Body of pancreas (tissue), 4 donors: ENCODE results near the gene CAMK1D. TPM values are rescaled to one million over a fixed set of nuclear protein-coding genes. Genes with fewer than 3 reads are reported as not detected.
"Not testable (repeated sequence)": the region's sequence is repeated elsewhere in the genome, so short reads cannot be mapped to it uniquely, and the experiment has no call there.

Source experiments
- ATAC-seq: fragments of 150-250 bp; one replicate; pipeline ENCODE4 v1.9.1; 2016
- DNase-seq, 4 donors: peaks; one replicate each; pipeline ENCODE4 v3.0.0-alpha.2; 2019
- H3K27ac ChIP-seq, 4 donors: fragments of 200-600 bp; sonication (generic); 1 replicate in 3 of 4; 2 replicates in 1 of 4; pipeline versions ENCODE4 v1.5.1 to v1.6.1; 2016 to 2019; ENCODE audit warnings: mild to moderate bottlenecking in 1 of 4, mixed read lengths in 1 of 4, moderate library complexity in 1 of 4
- H3K27me3 ChIP-seq, 2 donors: fragments of 200-600 bp; sonication (generic); one replicate each; pipeline ENCODE4 v1.6.0; 2016; ENCODE audit warnings: mild to moderate bottlenecking in 1 of 2
- H3K36me3 ChIP-seq, 2 donors: fragments of 200-600 bp; sonication (generic); replicated peaks in 1 of 2; 2 replicates each; pipeline ENCODE4 v1.5.1; 2016; ENCODE audit warnings: low read depth in 2 of 2; ENCODE audit not compliant: insufficient read depth in 1 of 2
- H3K4me1 ChIP-seq: fragments of 200-600 bp; sonication (generic); one replicate; pipeline ENCODE4 v1.6.0; 2016
- H3K4me3 ChIP-seq, 2 donors: fragments of 200-600 bp; sonication (generic); 1 replicate in 1 of 2; 2 replicates in 1 of 2; pipeline ENCODE4 v1.5.1; 2016 to 2019
- H3K9me3 ChIP-seq, 3 donors: fragments of 200-600 bp; sonication (generic); 1 replicate in 2 of 3; 2 replicates in 1 of 3; pipeline ENCODE4 v1.5.1; 2016
- POLR2A ChIP-seq, 3 donors: fragments of 450-650 bp; IDR thresholded peaks; one replicate each; pipeline ENCODE4 v1.6.1; 2016; ENCODE audit warnings: antibody characterized with exemption in 3 of 3, mild to moderate bottlenecking in 2 of 3
- WGBS, 2 donors: methylation state at CpG; one replicate each; pipeline ENCODE4 v1.1.5; 2017; 5-methylcytosine and 5-hydroxymethylcytosine counted together
- intact Hi-C: fragments of 100-400 bp; cut with DNase I; formaldehyde crosslinking; loops from one replicate; pipeline ENCODE4 v1.15.1; 2023
- total RNA-seq, 2 donors: library from RNA; depleted of rRNA; stranded (reverse); fragments of >200 nt; gene quantifications; one replicate each; pipeline ENCODE4 v1.1.0, GENCODE V29; 2016
- TF ChIP-seq, protein P1 (sequence below), 7 experiments: fragments of 450-650 bp in 4 of 7; fragments of 200-600 bp in 3 of 7; sonication (generic) in 3 of 7; IDR thresholded peaks; one replicate each; pipeline ENCODE4 v1.5.1; 2016 to 2019; ENCODE audit warnings: antibody characterized with exemption in 7 of 7

CAMK1D gene
- total RNA-seq, 2 donors from 2014 or later = 12.5 to 14.2 TPM

DNA sequence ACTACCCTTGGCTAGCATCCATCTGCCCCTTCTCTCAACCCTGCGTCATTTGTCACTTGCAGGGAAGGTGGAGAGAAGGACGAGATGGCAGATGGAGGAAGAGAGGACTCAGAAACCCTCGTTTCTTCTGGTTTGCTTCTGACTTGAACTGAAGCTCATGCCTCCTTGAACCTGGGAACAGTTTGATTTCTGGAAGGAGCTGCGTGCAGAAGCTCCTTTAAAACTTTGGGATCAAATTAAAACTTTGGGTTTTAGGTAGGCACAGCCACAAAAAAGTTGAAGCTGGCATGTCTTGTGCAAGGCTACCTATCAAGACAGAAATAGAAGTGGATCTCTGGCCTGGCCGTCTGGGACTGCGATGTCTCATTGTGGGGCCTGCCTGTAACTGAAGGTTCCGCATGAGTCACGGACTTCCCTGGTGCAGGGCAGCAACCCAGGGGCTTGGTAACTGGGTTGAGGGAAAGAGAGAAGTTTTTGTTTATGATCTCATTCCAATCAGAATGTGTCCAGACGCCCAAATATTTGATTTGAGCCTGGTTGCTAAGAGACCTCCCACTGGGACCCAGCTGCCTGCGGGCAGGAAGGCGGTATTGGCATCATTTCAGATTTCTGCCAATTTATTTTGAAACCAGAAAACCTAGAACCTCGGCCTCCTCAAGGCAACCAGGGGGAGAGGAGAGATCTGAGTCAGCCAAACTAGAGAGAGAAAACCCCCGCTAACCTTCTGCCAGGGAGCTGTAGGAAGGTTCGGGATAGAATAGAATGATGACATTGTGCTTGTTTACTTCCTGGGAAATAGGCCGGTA, 15.8 kb upstream of the CAMK1D start:
- peak; percentile 70 to 86 (median 76) for DNase-seq
- intact Hi-C loops = no loop called here
- H3K4me1 ChIP-seq = peaks cover 38% of the 10 kb centered on the region
- no peak overlapping the region for H3K4me3 ChIP-seq
- ATAC-seq = peak; percentile 91
- TF ChIP-seq POLR2A (IDR thresholded peaks at IDR 0.05) = peak in 1 of 3 donors; percentile 53
- TF ChIP-seq, protein P1, sequence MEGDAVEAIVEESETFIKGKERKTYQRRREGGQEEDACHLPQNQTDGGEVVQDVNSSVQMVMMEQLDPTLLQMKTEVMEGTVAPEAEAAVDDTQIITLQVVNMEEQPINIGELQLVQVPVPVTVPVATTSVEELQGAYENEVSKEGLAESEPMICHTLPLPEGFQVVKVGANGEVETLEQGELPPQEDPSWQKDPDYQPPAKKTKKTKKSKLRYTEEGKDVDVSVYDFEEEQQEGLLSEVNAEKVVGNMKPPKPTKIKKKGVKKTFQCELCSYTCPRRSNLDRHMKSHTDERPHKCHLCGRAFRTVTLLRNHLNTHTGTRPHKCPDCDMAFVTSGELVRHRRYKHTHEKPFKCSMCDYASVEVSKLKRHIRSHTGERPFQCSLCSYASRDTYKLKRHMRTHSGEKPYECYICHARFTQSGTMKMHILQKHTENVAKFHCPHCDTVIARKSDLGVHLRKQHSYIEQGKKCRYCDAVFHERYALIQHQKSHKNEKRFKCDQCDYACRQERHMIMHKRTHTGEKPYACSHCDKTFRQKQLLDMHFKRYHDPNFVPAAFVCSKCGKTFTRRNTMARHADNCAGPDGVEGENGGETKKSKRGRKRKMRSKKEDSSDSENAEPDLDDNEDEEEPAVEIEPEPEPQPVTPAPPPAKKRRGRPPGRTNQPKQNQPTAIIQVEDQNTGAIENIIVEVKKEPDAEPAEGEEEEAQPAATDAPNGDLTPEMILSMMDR (IDR thresholded peaks at IDR 0.05) = no peak
- peak overlapping the region; percentile 14 to 81 (median 59) for H3K27ac ChIP-seq
- H3K27me3 ChIP-seq = no peaks in the 10 kb centered on the region
- no peaks in the 10 kb centered on the region for H3K36me3 ChIP-seq
- WGBS, 2 donors = 34 to 43% methylated on average over 15 of the region's 15 CpGs
- H3K9me3 ChIP-seq = no peaks in the 10 kb centered on the region

GRCh38 chr10:12334186-12334530, 15.2 kb upstream of the CAMK1D start:
- DNase-seq (no peak), ATAC-seq (no peak)
- no peak overlapping the region for H3K4me3 ChIP-seq
- intact Hi-C loops = no loop called here
- H3K27me3 ChIP-seq = no peaks in the 10 kb centered on the region
- H3K4me1 ChIP-seq = peaks cover 32% of the 10 kb centered on the region
- TF ChIP-seq, protein P1 (IDR thresholded peaks at IDR 0.05) = peak in 1 of 7 experiments; percentile 7
- no peak for TF ChIP-seq POLR2A (IDR thresholded peaks at IDR 0.05)
- peak overlapping the region in 3 of 4 donors; percentile 14 to 81 (median 78) for H3K27ac ChIP-seq
- H3K36me3 ChIP-seq = no peaks in the 10 kb centered on the region
- H3K9me3 ChIP-seq = no peaks in the 10 kb centered on the region
- WGBS, 2 donors = 80 to 84% methylated on average over 4 to 6 of the region's 6 CpGs

DNA sequence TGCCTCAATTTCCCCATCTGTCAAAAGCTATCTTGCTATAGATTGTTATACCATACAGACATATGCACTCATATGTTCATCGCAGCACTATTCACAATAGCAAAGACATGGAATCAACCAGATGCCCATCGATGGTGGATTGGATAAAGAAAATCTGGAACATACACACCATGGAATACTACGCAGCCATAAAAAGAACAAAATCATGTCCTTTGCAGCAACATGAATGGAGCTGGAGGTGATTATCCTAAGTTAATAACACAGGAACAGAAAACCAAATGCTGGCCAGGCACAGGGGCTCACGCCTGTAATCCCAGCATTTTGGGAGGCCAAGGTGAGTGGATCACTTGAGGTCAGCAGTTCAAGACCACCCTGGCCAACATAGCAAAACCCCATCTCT, 14.2 kb upstream of the CAMK1D start:
- H3K27ac ChIP-seq, intact Hi-C loops, H3K27me3 ChIP-seq, ATAC-seq, H3K9me3 ChIP-seq, DNase-seq, H3K4me3 ChIP-seq, H3K36me3 ChIP-seq: not testable (repeated sequence)
- 66 to 100% methylated on average over 4 of the region's 4 CpGs for WGBS, 2 donors
- H3K4me1 ChIP-seq = peaks cover 22% of the 10 kb centered on the region

DNA sequence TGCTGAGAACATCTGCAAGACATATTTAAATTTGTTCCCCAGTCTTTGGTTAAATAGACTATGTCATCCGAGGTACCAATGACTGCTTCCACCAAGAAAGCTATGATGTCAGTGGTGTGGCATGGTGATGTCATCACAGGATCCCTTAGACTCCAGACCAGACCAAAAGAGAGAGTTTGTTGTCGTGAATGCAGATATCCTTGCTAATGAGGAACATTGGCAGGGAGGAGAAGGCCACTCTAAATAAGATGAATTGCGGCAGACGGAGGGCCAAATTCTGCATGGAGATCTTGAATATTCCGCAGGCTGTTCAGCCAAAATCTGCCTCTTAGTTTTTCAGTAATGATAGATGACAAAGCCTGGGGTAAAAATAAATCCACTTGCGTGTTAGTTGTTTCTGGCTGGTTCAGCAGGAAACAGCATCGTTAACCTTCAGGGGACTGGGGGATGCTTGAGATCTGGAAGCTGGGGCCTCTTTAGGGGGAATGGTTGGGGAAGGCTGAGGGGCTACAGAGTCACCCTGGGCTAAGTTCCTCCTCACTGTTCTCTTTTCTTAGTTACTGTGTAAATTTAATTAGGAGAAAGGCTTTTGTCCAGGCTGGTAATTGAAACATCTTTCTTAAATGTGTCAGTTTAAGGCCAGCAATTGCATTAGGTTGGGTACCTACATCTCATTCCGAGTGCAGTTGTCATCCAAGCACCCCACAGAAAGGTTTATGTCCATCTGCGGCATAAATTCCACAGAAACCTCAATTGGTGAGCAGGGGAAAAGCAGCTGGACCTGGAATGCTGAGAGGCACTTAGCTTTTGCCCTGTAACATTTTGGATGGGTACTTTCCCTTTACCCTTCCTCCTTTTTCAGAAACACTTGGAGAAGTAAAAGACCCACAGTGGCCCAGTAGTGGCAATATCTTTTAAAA, 11.6 kb upstream of the CAMK1D start:
- 80 to 82% methylated on average over 9 of the region's 9 CpGs for WGBS, 2 donors
- ATAC-seq (no peak), DNase-seq (no peak)
- Histone ChIP-seq H3K9me3 (no peaks in the 10 kb centered on the region), H3K4me3 (no peak overlapping the region), H3K27ac (no peak overlapping the region), H3K4me1 (peaks cover 18% of the 10 kb centered on the region), H3K36me3 (no peaks in the 10 kb centered on the region), H3K27me3 (no peaks in the 10 kb centered on the region)
- no peak for TF ChIP-seq POLR2A (IDR thresholded peaks at IDR 0.05)
- TF ChIP-seq, protein P1 (IDR thresholded peaks at IDR 0.05) = no peak
- intact Hi-C loops = no loop called here

- Histone ChIP-seq H3K27ac (no peak overlapping the region), H3K9me3 (no peaks in the 10 kb centered on the region), H3K4me3 (no peak overlapping the region), H3K4me1 (peaks cover 6% of the 10 kb centered on the region), H3K36me3 (no peaks in the 10 kb centered on the region), H3K27me3 (no peaks in the 10 kb centered on the region)
- WGBS, 2 donors = 88 to 94% methylated on average over 4 of the region's 4 CpGs
- intact Hi-C loops = no loop called here
- DNase-seq (no peak), ATAC-seq (no peak)
- TF ChIP-seq, protein P1 (IDR thresholded peaks at IDR 0.05) = no peak
- TF ChIP-seq POLR2A (IDR thresholded peaks at IDR 0.05) = no peak
Observed at GRCh38 chr10:12338981-12339380, 10.4 kb upstream of the CAMK1D start.
